ENCODE results near the gene MAP2K5. TPM values are rescaled to one million over a fixed set of nuclear protein-coding genes. Genes with fewer than 3 reads are reported as not detected.
A peak's percentile ranks its signal among the peaks of the same experiment; 100 is the strongest.

The MAP2K5 gene
- total RNA-seq, 1 experiment from 2014 or later, result 3.4 TPM

DNA sequence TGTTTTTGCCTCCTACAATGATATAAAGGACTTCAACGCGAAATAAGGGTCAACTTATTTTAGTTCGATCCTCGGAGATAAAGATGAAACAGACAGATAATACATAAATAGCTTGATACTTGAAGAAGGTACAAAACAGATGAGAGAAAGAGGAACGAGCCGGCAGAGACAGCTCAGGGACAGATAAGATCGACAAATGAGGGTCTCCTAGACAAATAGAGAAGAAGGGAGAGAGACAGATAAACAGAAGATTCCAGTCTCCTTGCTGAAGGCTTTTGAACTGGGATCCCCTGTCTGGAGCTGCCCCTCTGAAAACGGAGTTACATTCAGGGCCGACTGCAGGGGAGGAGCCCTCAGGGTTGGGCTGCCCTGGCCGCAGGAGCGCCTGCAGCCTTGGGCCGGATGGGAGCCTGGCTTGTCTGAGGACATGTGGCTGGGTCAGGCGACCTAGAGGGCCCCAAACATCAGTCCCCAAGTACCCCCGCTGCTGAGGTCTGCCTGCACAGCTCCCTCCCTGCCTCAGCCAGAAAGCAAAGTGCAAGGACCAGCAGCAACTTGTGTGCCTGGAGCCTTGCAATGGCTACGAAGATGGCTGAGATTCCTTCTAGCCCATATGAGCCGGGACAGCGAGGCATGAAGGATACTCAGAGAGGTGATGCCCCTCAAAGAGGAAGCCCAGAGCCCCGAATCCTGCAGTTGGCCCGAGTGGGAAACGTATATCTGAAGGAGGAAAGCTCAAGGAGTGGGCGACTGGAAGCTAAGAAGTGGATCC is 281.9 kb downstream of the MAP2K5 start:
- no peak for DNase-seq (ENCODE audit: low read depth)

- peak; percentile 33 for DNase-seq (ENCODE audit: low read depth)
These were observed 282.7 kb downstream of the MAP2K5 start, which contains the start of gene SKOR1 for GRCh38 chr15:67824976-67825880. Gene SKOR1 (plus strand): TSS chr15:67825509. CDS start chr15:67825603, 94 bp downstream.

- DNase-seq (ENCODE audit: low read depth), result no peak
These were observed 283.6 kb downstream of the MAP2K5 start for GRCh38 chr15:67825881-67826716.

DNA sequence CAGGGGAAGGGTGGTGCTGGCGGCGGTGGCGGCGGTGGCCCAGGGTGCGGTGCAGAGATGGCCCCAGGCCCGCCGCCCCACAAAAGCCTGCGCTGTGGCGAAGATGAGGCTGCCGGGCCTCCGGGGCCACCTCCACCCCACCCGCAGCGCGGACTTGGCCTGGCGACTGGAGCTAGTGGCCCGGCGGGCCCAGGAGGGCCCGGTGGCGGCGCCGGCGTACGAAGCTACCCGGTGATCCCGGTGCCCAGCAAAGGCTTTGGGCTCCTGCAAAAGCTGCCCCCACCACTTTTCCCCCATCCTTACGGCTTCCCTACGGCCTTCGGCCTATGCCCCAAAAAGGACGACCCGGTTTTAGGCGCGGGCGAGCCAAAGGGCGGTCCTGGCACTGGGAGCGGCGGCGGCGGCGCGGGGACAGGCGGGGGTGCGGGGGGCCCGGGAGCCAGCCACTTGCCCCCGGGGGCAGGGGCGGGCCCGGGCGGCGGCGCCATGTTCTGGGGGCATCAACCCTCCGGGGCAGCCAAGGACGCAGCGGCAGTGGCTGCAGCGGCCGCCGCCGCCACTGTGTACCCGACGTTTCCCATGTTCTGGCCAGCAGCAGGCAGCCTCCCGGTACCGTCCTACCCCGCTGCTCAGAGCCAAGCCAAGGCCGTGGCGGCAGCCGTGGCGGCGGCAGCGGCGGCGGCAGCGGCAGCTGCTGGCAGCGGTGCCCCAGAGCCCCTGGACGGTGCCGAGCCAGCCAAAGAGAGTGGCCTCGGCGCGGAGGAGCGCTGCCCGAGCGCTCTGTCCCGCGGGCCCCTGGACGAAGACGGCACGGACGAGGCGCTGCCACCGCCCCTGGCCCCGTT is 284.4 kb downstream of the MAP2K5 start:
- DNase-seq (ENCODE audit: low read depth), result no peak

DNA sequence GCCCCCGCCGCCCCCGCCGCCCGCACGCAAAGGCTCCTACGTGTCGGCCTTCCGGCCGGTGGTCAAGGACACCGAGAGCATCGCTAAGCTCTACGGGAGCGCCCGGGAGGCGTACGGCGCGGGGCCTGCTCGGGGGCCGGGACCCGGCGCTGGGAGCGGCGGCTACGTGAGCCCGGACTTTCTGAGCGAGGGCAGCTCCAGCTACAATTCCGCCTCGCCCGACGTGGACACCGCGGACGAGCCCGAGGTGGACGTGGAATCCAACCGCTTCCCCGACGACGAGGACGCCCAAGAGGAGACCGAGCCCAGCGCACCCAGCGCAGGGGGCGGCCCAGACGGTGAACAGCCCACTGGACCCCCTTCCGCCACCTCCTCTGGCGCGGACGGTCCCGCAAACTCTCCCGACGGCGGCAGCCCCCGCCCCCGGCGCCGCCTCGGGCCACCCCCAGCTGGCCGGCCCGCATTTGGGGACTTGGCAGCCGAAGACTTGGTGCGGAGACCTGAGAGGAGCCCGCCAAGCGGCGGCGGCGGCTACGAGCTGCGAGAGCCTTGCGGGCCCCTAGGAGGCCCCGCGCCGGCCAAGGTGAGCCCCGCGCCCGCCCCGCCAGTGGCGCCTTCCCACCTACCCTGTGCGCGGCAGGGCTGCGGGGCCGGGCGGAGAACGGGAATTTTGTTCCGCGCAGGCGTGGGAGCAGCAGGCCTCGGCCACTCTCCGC is 285.2 kb downstream of the MAP2K5 start:
- DNase-seq (ENCODE audit: low read depth), result no peak

- no peak for DNase-seq (ENCODE audit: low read depth)
These were observed 285.9 kb downstream of the MAP2K5 start for GRCh38 chr15:67828278-67828968.

GRCh38 chr15:67828969-67829646 is 286.6 kb downstream of the MAP2K5 start:
- DNase-seq (ENCODE audit: low read depth), result no peak

DNA sequence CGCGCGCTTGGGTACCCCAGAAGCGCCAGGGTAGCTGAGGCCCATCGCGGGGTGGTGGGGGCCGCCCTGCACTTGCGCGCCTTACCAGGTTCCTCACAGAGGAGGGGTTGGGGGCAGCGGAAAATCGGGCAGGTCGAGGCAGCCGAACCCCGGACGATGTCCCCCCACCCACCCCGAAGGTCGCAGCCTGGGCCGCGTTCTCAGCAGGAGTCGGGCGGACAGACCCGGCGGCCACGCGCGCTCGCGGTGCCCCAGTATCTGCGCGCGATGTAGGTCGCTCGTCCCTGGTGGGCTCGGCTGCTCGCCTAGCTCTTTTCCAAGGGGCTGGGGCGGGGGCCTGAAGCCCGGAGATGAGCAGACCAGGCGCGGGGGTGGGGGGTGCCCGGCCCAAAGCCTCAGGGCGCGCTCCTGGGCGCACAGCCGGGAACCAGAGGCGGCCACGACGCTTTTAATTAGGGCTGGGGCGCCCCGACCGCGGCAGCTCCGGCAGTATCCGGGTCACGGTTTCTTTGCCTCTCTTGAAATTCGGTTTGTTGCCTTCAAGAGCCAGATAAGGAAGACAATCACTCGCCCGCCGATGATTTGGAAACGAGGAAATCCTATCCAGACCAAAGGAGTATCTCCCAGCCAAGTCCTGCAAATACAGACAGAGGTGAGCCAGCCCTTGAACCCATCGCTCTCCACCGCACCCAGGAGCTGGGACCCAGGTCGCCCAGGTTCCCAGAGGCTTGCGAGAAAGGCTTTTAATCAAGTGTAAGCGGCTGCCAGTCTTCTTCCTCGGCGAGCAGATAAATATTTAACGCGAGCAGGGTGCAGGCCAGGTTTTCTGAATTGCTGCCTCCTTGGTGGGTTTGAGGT is 287.4 kb downstream of the MAP2K5 start:
- no peak for DNase-seq (ENCODE audit: low read depth)

DNA sequence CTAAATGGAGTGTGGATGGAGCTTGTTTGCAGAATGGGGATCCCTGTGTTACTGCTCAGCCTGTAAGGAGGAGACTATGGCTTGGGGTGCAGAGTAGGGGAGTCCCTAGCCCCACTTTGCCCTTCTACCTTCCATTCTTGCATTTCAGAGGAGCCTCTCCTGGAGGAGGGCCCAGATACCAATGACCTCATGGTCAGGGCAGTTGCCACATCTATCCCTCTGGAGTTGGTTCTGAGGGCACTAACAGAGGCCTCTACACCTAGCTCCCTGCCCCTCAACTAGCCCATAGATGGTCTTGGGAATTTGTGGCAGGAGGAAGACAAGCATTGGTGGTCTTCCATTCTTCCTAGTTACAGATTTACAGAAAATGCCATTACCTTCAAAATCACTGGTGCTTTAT is 288.9 kb downstream of the MAP2K5 start:
- no peak for DNase-seq (ENCODE audit: low read depth)

DNA sequence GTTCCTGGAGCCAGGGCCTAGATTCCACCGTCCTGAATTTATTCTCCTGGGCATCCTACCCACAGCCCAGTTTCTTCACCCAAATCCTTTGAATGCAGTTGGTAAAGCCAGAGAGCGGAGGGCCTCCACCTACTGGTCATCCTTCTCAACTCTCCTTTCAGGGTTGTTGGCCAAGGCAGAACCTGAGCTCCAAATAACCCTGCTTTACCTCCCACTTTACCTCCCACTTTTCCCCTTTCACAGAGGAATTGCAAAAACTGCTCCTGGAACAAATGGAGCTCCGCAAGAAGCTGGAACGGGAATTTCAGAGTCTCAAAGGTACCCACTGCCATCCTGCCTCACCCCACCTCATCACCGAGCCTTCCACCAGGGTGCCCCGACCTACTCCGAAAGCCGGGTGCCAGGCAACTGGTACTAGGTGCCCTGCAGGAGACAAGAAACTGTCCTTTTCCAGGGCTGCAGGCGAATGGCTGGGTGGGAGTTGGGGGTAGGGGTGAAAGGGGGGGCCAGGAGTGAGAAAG is 289.6 kb downstream of the MAP2K5 start:
- DNase-seq (ENCODE audit: low read depth), result peak; percentile 34

GRCh38 chr15:67832897-67833709 is 290.6 kb downstream of the MAP2K5 start:
- no peak for DNase-seq (ENCODE audit: low read depth)

GRCh38 chr15:67833710-67834511 is 291.4 kb downstream of the MAP2K5 start:
- DNase-seq (ENCODE audit: low read depth), result peak; percentile 57

DNA sequence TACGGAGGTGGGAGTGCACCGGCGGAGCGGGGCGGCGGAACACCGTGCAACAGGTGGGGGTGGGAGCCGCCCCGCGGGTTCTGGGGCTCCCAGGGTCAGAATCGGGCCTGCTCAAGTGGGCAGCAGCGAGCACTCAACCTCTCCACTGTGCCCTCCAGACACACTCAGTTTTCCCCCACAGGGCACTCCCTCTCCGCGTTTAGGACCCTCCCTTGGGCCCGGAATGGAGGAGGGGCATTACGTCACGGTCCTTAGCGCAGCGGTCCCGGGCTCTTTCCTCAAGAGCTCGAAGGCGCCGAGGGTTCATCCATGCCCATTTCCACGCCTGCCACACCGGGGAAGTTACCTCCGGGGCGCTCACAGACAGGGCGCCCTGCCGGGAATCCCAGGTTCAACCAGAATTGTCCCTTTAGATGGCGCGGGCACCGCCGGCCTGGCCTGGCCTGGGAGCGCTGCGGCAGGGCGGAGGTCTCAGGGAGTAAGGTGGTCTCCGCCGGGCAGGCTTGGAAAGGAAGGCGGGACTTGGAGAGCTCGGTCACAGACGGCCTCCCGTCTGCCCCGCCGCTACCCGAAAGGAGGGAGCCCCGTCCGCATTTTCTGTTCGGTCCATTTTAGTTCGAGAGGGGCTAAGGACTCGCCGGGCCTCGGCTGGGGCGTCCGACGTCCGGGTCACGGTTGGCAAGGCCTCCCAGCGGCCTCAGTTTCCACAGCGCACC is 292.2 kb downstream of the MAP2K5 start:
- DNase-seq (ENCODE audit: low read depth), result no peak

- no peak for DNase-seq (ENCODE audit: low read depth)
These were observed 293.0 kb downstream of the MAP2K5 start for GRCh38 chr15:67835297-67836133.

GRCh38 chr15:67836134-67836455 is 293.6 kb downstream of the MAP2K5 start:
- DNase-seq (ENCODE audit: low read depth), result no peak
